K562 (cell line): ENCODE measurements around the gene CCNY. TPM values are rescaled to one million over a fixed set of nuclear protein-coding genes. Genes with fewer than 3 reads are reported as not detected.

ENCODE experiments used
- ARID3B ChIP-seq: fragments of 250-450 bp; sonication (Bioruptor Pico); IDR thresholded peaks from 2 replicates; pipeline ENCODE4 v1.4.0; 2020; ENCODE audit warnings: borderline replicate concordance
- CBFA2T3 ChIP-seq: fragments of 450-650 bp; IDR thresholded peaks from 2 replicates; pipeline ENCODE4 v1.6.1; 2017
- HCFC1 ChIP-seq: IDR thresholded peaks from 2 replicates; pipeline ENCODE4 v1.6.1; 2012; ENCODE audit warnings: low read depth, low read length, improper control_type of control experiment
- IRF9 ChIP-seq: fragments of 450-650 bp; IDR thresholded peaks from 2 replicates; pipeline ENCODE4 v1.6.1; 2016; ENCODE audit warnings: missing biosample characterization, missing genetic modification characterization
- SMAD3 ChIP-seq: fragments of 450-650 bp; formaldehyde crosslinking; conservative IDR thresholded peaks from 2 replicates; pipeline ENCODE4 v1.4.0; 2020; ENCODE audit warnings: mild to moderate bottlenecking
- TAF7 ChIP-seq: fragments of 450-650 bp; IDR thresholded peaks from 2 replicates; pipeline ENCODE4 v1.6.1; 2016; ENCODE audit warnings: missing genetic modification characterization, missing compliant biosample characterization
- TBP ChIP-seq: optimal IDR thresholded peaks from 2 replicates; pipeline ENCODE3; 2011; ENCODE audit warnings: low read depth, low read length, improper control_type of control experiment
- ZNF146 ChIP-seq: IDR thresholded peaks from one replicate; pipeline ENCODE4 v1.6.1; 2018; ENCODE audit warnings: missing compliant biosample characterization; ENCODE audit not compliant: unreplicated experiment
- polyA plus RNA-seq, 8 experiments: library from polyadenylated mRNA; depleted of rRNA in 4 of 8; stranded (reverse) in 5 of 8; unstranded in 3 of 8; fragments of >200 nt; fragmentation: Nextera tagmentation in 2 of 8; fragmentation: Illumina TruSeq in 1 of 8; extraction: Ambion mirVana in 2 of 8; extraction: Trizol in 1 of 8; gene quantifications; 2 replicates each; pipeline versions ENCODE4 v1.2.1 to v1.2.3, GENCODE V29; 2011 to 2014; ENCODE audit warnings: inconsistent platforms in 1 of 8, missing spikeins in 1 of 8
- total RNA-seq, 7 experiments: library from RNA; depleted of rRNA in 6 of 7; stranded (reverse); fragments of >200 nt in 6 of 7; fragmentation: Illumina TruSeq in 2 of 7; extraction: Trizol in 2 of 7; gene quantifications; 2 replicates each; pipeline versions ENCODE4 v1.2.1 to v1.2.3, GENCODE V29; 2011 to 2021; ENCODE audit warnings: low replicate concordance in 1 of 7
- TF ChIP-seq, protein P1 (sequence below): fragments of 450-650 bp; IDR thresholded peaks from 2 replicates; pipeline ENCODE4 v1.6.1; 2016; ENCODE audit warnings: low read depth
- TF ChIP-seq, protein P2 (sequence below): fragments of 250-450 bp; sonication (Bioruptor Pico); IDR thresholded peaks from 2 replicates; pipeline ENCODE4 v1.4.0; 2020

Gene CCNY
- total and polyA plus RNA-seq, 9 of the 15 experiments (the other 6 are each of a cell fraction or from before 2014, with no cell fraction given), result 8.4 to 109 (median 38.6) TPM

- TF ChIP-seq, protein P1, sequence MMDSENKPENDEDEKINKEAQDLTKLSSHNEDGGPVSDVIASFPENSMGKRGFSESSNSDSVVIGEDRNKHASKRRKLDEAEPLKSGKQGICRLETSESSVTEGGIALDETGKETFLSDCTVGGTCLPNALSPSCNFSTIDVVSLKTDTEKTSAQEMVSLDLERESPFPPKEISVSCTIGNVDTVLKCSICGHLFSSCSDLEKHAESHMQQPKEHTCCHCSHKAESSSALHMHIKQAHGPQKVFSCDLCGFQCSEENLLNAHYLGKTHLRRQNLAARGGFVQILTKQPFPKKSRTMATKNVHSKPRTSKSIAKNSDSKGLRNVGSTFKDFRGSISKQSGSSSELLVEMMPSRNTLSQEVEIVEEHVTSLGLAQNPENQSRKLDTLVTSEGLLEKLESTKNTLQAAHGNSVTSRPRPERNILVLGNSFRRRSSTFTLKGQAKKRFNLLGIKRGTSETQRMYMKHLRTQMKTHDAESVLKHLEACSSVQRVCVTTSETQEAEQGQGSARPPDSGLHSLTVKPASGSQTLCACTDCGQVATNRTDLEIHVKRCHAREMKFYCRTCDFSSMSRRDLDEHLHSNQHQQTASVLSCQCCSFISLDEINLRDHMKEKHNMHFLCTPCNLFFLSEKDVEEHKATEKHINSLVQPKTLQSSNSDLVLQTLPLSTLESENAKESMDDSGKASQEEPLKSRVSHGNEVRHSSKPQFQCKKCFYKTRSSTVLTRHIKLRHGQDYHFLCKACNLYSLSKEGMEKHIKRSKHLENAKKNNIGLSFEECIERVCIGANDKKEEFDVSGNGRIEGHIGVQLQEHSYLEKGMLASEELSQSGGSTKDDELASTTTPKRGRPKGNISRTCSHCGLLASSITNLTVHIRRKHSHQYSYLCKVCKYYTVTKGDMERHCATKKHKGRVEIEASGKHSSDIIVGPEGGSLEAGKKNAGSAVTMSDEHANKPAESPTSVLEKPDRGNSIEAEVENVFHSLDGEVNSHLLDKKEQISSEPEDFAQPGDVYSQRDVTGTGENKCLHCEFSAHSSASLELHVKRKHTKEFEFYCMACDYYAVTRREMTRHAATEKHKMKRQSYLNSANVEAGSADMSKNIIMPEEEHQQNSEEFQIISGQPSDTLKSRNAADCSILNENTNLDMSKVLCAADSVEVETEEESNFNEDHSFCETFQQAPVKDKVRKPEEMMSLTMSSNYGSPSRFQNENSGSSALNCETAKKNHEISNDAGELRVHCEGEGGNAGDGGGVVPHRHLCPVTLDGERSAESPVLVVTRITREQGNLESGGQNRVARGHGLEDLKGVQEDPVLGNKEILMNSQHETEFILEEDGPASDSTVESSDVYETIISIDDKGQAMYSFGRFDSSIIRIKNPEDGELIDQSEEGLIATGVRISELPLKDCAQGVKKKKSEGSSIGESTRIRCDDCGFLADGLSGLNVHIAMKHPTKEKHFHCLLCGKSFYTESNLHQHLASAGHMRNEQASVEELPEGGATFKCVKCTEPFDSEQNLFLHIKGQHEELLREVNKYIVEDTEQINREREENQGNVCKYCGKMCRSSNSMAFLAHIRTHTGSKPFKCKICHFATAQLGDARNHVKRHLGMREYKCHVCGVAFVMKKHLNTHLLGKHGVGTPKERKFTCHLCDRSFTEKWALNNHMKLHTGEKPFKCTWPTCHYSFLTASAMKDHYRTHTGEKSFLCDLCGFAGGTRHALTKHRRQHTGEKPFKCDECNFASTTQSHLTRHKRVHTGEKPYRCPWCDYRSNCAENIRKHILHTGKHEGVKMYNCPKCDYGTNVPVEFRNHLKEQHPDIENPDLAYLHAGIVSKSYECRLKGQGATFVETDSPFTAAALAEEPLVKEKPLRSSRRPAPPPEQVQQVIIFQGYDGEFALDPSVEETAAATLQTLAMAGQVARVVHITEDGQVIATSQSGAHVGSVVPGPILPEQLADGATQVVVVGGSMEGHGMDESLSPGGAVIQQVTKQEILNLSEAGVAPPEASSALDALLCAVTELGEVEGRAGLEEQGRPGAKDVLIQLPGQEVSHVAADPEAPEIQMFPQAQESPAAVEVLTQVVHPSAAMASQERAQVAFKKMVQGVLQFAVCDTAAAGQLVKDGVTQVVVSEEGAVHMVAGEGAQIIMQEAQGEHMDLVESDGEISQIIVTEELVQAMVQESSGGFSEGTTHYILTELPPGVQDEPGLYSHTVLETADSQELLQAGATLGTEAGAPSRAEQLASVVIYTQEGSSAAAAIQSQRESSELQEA, result no peak
- TF ChIP-seq ARID3B (0 out of 2 replicates have a peak, but pooled peaks have one; percentile 45), TAF7 (no peak), HCFC1 (no peak), TBP (no peak), IRF9 (tag) (no peak), ZNF146 (CRISPR knock-in tag) (no peak), SMAD3 (CRISPR knock-in tag) (no peak), CBFA2T3 (no peak)
- TF ChIP-seq, protein P2, sequence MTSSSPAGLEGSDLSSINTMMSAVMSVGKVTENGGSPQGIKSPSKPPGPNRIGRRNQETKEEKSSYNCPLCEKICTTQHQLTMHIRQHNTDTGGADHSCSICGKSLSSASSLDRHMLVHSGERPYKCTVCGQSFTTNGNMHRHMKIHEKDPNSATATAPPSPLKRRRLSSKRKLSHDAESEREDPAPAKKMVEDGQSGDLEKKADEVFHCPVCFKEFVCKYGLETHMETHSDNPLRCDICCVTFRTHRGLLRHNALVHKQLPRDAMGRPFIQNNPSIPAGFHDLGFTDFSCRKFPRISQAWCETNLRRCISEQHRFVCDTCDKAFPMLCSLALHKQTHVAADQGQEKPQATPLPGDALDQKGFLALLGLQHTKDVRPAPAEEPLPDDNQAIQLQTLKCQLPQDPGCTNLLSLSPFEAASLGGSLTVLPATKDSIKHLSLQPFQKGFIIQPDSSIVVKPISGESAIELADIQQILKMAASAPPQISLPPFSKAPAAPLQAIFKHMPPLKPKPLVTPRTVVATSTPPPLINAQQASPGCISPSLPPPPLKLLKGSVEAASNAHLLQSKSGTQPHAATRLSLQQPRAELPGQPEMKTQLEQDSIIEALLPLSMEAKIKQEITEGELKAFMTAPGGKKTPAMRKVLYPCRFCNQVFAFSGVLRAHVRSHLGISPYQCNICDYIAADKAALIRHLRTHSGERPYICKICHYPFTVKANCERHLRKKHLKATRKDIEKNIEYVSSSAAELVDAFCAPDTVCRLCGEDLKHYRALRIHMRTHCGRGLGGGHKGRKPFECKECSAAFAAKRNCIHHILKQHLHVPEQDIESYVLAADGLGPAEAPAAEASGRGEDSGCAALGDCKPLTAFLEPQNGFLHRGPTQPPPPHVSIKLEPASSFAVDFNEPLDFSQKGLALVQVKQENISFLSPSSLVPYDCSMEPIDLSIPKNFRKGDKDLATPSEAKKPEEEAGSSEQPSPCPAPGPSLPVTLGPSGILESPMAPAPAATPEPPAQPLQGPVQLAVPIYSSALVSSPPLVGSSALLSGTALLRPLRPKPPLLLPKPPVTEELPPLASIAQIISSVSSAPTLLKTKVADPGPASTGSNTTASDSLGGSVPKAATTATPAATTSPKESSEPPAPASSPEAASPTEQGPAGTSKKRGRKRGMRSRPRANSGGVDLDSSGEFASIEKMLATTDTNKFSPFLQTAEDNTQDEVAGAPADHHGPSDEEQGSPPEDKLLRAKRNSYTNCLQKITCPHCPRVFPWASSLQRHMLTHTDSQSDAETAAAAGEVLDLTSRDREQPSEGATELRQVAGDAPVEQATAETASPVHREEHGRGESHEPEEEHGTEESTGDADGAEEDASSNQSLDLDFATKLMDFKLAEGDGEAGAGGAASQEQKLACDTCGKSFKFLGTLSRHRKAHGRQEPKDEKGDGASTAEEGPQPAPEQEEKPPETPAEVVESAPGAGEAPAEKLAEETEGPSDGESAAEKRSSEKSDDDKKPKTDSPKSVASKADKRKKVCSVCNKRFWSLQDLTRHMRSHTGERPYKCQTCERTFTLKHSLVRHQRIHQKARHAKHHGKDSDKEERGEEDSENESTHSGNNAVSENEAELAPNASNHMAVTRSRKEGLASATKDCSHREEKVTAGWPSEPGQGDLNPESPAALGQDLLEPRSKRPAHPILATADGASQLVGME, result no peak
Observed at GRCh38 chr10:35336921-35337823, 863 bp downstream of the CCNY start (continued).
